ENCODE data around the gene RAB4A.

DNA sequence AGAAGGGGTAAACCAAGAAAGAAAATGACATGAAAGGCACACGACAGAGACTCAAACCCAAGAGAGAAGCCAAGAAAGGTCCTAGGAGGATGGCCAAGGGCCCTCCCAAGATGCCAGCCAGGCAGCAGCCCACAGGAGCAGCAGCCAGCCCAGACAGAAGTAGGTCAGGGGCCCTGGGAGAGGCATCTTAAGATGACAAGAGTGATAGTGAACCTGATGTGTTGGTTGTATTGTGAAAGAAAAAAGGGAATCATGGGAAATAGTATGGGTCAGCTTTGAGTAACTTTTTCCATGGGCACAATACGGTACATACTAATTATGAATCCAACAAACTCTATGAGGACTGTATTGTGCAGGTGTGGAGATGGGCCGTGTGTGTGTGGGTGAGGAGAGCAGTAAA lies 68.6 kb downstream of the RAB4A start:
- TF ChIP-seq HMGN3 (IDR thresholded peaks at IDR 0.05; ENCODE audit: borderline replicate concordance, extremely low read depth, insufficient read length, low read depth, low read length) (no peak), HIVEP1 (CRISPR knock-in tag; IDR thresholded peaks at IDR 0.05) (no peak), MBD2 (IDR thresholded peaks at IDR 0.05; ENCODE audit: borderline replicate concordance, low read depth) (no peak), CTCF (IDR thresholded peaks at IDR 0.05 in 2 of 3, conservative IDR thresholded peaks at IDR 0.05 in 1 of 3; ENCODE audit: insufficient read depth in 2 of 3, low read depth in 1 of 3, low read length in 3 of 3) (no peak), RAD51 (IDR thresholded peaks at IDR 0.05; ENCODE audit: borderline replicate concordance, low read depth) (no peak), FOXK2 (conservative IDR thresholded peaks at IDR 0.05 in 1 of 2, IDR thresholded peaks at IDR 0.05 in 1 of 2; ENCODE audit: low read depth in 2 of 2) (no peak), ZSCAN32 (CRISPR knock-in tag; IDR thresholded peaks at IDR 0.05) (no peak), FOXJ3 (CRISPR knock-in tag; IDR thresholded peaks at IDR 0.05) (no peak), ZNF133 (CRISPR knock-in tag; IDR thresholded peaks at IDR 0.05) (no peak)
- TF ChIP-seq, protein P1, sequence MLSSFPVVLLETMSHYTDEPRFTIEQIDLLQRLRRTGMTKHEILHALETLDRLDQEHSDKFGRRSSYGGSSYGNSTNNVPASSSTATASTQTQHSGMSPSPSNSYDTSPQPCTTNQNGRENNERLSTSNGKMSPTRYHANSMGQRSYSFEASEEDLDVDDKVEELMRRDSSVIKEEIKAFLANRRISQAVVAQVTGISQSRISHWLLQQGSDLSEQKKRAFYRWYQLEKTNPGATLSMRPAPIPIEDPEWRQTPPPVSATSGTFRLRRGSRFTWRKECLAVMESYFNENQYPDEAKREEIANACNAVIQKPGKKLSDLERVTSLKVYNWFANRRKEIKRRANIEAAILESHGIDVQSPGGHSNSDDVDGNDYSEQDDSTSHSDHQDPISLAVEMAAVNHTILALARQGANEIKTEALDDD (IDR thresholded peaks at IDR 0.05) = no peak
